ENCODE data around the gene RPL23.

DNA sequence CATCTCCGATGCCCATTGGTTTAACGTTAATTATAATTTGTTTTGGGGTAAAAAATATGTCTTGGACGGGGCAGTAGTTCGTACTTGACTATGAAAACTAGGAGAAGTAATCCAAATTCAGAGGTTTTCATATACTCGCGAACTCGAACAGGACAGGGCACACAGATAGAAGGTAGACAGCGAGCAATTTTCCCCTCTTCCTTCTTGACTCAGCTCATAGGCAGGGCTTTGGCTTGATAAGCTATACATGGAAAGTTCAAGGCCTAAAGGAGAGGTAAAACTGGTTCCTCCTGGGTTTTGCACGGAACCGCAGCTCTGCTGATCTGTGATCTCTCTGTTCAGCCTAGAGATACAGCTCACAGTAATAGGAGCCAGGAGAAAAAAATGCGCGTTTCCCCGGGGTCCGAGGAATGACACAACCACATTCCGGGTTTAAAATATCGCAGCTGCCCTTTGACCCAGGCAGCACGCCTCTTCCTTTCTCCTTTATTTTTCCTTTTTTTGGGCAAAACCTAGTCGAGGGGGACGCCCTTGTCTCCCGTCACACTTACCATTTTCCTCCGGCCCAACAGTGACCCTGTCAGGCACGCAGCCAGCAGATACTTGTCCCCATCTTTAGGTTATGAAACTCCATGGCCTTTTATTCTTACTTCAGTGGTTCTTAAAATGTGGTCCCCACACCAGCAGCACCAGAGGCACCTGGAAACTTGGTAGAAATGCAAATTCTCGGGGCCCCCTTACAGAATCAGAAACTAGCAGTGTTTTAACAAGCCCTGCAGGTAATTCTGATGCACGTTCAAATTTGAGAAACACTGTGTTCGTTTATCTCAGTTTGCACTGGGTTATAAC, 14.7 kb upstream of the RPL23 start:
- TF ChIP-seq, protein P1, sequence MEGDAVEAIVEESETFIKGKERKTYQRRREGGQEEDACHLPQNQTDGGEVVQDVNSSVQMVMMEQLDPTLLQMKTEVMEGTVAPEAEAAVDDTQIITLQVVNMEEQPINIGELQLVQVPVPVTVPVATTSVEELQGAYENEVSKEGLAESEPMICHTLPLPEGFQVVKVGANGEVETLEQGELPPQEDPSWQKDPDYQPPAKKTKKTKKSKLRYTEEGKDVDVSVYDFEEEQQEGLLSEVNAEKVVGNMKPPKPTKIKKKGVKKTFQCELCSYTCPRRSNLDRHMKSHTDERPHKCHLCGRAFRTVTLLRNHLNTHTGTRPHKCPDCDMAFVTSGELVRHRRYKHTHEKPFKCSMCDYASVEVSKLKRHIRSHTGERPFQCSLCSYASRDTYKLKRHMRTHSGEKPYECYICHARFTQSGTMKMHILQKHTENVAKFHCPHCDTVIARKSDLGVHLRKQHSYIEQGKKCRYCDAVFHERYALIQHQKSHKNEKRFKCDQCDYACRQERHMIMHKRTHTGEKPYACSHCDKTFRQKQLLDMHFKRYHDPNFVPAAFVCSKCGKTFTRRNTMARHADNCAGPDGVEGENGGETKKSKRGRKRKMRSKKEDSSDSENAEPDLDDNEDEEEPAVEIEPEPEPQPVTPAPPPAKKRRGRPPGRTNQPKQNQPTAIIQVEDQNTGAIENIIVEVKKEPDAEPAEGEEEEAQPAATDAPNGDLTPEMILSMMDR (IDR thresholded peaks at IDR 0.05) = no peak
- TF ChIP-seq FOXJ3 (CRISPR knock-in tag; IDR thresholded peaks at IDR 0.05) (no peak), YY1 (IDR thresholded peaks at IDR 0.05; ENCODE audit: low read depth) (no peak), POLR2AphosphoS5 (IDR thresholded peaks at IDR 0.05; ENCODE audit: low read depth, low read length) (no peak), NRF1 (IDR thresholded peaks at IDR 0.05; ENCODE audit: low read depth, low read length) (no peak), MAX (IDR thresholded peaks at IDR 0.05; ENCODE audit: low read depth) (no peak), TAF1 (IDR thresholded peaks at IDR 0.05; ENCODE audit: borderline replicate concordance, low read depth, low read length) (no peak), EZH2phosphoT487 (IDR thresholded peaks at IDR 0.05; ENCODE audit: borderline replicate concordance, low read depth) (no peak)
- TF ChIP-seq, protein P2, sequence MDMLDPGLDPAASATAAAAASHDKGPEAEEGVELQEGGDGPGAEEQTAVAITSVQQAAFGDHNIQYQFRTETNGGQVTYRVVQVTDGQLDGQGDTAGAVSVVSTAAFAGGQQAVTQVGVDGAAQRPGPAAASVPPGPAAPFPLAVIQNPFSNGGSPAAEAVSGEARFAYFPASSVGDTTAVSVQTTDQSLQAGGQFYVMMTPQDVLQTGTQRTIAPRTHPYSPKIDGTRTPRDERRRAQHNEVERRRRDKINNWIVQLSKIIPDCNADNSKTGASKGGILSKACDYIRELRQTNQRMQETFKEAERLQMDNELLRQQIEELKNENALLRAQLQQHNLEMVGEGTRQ (IDR thresholded peaks at IDR 0.05; ENCODE audit: borderline replicate concordance, low read depth, low read length) = no peak
- TF ChIP-seq, protein P3, sequence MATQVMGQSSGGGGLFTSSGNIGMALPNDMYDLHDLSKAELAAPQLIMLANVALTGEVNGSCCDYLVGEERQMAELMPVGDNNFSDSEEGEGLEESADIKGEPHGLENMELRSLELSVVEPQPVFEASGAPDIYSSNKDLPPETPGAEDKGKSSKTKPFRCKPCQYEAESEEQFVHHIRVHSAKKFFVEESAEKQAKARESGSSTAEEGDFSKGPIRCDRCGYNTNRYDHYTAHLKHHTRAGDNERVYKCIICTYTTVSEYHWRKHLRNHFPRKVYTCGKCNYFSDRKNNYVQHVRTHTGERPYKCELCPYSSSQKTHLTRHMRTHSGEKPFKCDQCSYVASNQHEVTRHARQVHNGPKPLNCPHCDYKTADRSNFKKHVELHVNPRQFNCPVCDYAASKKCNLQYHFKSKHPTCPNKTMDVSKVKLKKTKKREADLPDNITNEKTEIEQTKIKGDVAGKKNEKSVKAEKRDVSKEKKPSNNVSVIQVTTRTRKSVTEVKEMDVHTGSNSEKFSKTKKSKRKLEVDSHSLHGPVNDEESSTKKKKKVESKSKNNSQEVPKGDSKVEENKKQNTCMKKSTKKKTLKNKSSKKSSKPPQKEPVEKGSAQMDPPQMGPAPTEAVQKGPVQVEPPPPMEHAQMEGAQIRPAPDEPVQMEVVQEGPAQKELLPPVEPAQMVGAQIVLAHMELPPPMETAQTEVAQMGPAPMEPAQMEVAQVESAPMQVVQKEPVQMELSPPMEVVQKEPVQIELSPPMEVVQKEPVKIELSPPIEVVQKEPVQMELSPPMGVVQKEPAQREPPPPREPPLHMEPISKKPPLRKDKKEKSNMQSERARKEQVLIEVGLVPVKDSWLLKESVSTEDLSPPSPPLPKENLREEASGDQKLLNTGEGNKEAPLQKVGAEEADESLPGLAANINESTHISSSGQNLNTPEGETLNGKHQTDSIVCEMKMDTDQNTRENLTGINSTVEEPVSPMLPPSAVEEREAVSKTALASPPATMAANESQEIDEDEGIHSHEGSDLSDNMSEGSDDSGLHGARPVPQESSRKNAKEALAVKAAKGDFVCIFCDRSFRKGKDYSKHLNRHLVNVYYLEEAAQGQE (IDR thresholded peaks at IDR 0.05; ENCODE audit: low read depth, low read length) = no peak
